GDM1 (cell line): ENCODE measurements around the gene HTR4.

ENCODE experiments used
- DNase-seq: peaks from one replicate; lab custom pipeline; 2025; lab: John Stamatoyannopoulos, UW

HTR4 gene

GRCh38 chr5:148663509-148663908, 9.2 kb upstream of the HTR4 start:
- no peak for DNase-seq

GRCh38 chr5:148660346-148660660, 6.0 kb upstream of the HTR4 start:
- no peak for DNase-seq

- no peak for DNase-seq
These were observed 5.5 kb upstream of the HTR4 start for GRCh38 chr5:148659641-148660345.

- no peak for DNase-seq
These were observed 964 bp downstream of the HTR4 start for GRCh38 chr5:148653291-148653835.

GRCh38 chr5:148651528-148651927, 2.8 kb downstream of the HTR4 start:
- no peak for DNase-seq

- DNase-seq, result no peak
These were observed 8.8 kb downstream of the HTR4 start for GRCh38 chr5:148645527-148645926.

- no peak for DNase-seq
These were observed 12.6 kb downstream of the HTR4 start for GRCh38 chr5:148641735-148642134.

GRCh38 chr5:148640471-148640870, 13.9 kb downstream of the HTR4 start:
- DNase-seq, result no peak

- no peak for DNase-seq
These were observed 15.2 kb downstream of the HTR4 start for GRCh38 chr5:148639081-148639480.

- DNase-seq, result no peak
These were observed 18.0 kb downstream of the HTR4 start for GRCh38 chr5:148636353-148636752.

GRCh38 chr5:148635321-148636083, 18.8 kb downstream of the HTR4 start:
- no peak for DNase-seq

GRCh38 chr5:148633067-148633377, 21.3 kb downstream of the HTR4 start:
- DNase-seq, result no peak

GRCh38 chr5:148632255-148633066, 21.9 kb downstream of the HTR4 start:
- DNase-seq, result no peak

- no peak for DNase-seq
These were observed 27.3 kb downstream of the HTR4 start for GRCh38 chr5:148626986-148627385.

GRCh38 chr5:148626081-148626613, 28.2 kb downstream of the HTR4 start:
- DNase-seq, result no peak

- DNase-seq, result no peak
These were observed 29.1 kb downstream of the HTR4 start for GRCh38 chr5:148625250-148625649.

- DNase-seq, result no peak
These were observed 30.6 kb downstream of the HTR4 start for GRCh38 chr5:148623741-148624140.

GRCh38 chr5:148623101-148623500, 31.2 kb downstream of the HTR4 start:
- no peak for DNase-seq

GRCh38 chr5:148620696-148621095, 33.6 kb downstream of the HTR4 start:
- peak; percentile 7 for DNase-seq

- DNase-seq, result no peak
These were observed 34.2 kb downstream of the HTR4 start for GRCh38 chr5:148620091-148620490.

GRCh38 chr5:148619484-148619883, 34.8 kb downstream of the HTR4 start:
- no peak for DNase-seq

- no peak for DNase-seq
These were observed 38.6 kb downstream of the HTR4 start for GRCh38 chr5:148615644-148616275.
